Tibial nerve (tissue), 4 donors: ENCODE data around the gene FBXO42. TPM values are rescaled to one million over a fixed set of nuclear protein-coding genes. Genes with fewer than 3 reads are reported as not detected.

Source experiments
- DNase-seq, 2 donors: peaks; one replicate each; pipeline ENCODE4 v3.0.0-alpha.2; 2019; ENCODE audit warnings: low spot score in 2 of 2
- H3K27ac ChIP-seq, 4 donors: fragments of 200-600 bp; sonication (generic) in 3 of 4; one replicate each; pipeline ENCODE4 v1.5.1; 2017 to 2019; ENCODE audit warnings: mild to moderate bottlenecking in 1 of 4
- H3K27me3 ChIP-seq, 2 donors: fragments of 200-600 bp; sonication (generic) in 1 of 2; one replicate each; pipeline versions ENCODE4 v1.5.1 to v1.6.0; 2017 to 2019
- H3K36me3 ChIP-seq, 3 donors: fragments of 200-600 bp; sonication (generic); one replicate each; pipeline ENCODE4 v1.5.1; 2018 to 2019
- H3K4me1 ChIP-seq, 4 donors: fragments of 200-600 bp; sonication (generic) in 3 of 4; one replicate each; pipeline ENCODE4 v1.5.1; 2017 to 2019
- H3K4me3 ChIP-seq, 4 donors: fragments of 200-600 bp; sonication (generic) in 3 of 4; one replicate each; pipeline ENCODE4 v1.5.1; 2017 to 2019; ENCODE audit warnings: mild to moderate bottlenecking in 1 of 4, moderate library complexity in 1 of 4
- H3K9me3 ChIP-seq, 4 donors: fragments of 200-600 bp; sonication (generic) in 3 of 4; one replicate each; pipeline ENCODE4 v1.5.1; 2017 to 2019
- EP300 ChIP-seq, 2 donors: sonication (generic); formaldehyde crosslinking; IDR thresholded peaks; one replicate each; pipeline ENCODE4 v1.6.1; 2017; ENCODE audit warnings: antibody characterized with exemption in 2 of 2, mild to moderate bottlenecking in 1 of 2
- POLR2A ChIP-seq, 2 donors: fragments of 450-650 bp; IDR thresholded peaks; one replicate each; pipeline ENCODE4 v1.6.1; 2017; ENCODE audit warnings: antibody characterized with exemption in 2 of 2, mild to moderate bottlenecking in 2 of 2, moderate library complexity in 2 of 2
- WGBS, 2 donors: methylation state at CpG; one replicate each; pipeline ENCODE4 v1.1.5; 2018; 5-methylcytosine and 5-hydroxymethylcytosine counted together
- total RNA-seq, 4 donors: library from RNA; depleted of rRNA; stranded (reverse); fragments of >200 nt; gene quantifications; one replicate each; pipeline ENCODE4 v1.1.0, GENCODE V29; 2016
- TF ChIP-seq, protein P1 (sequence below), 5 experiments: fragments of 200-600 bp in 3 of 5; fragments of 450-650 bp in 2 of 5; sonication (generic) in 3 of 5; IDR thresholded peaks; one replicate each; pipeline ENCODE4 v1.5.1; 2016 to 2019; ENCODE audit warnings: antibody characterized with exemption in 5 of 5, mild to moderate bottlenecking in 3 of 5, moderate library complexity in 2 of 5

FBXO42 gene
- total RNA-seq, 4 donors from 2014 or later: 39.8 to 69.4 (median 54.4) TPM

DNA sequence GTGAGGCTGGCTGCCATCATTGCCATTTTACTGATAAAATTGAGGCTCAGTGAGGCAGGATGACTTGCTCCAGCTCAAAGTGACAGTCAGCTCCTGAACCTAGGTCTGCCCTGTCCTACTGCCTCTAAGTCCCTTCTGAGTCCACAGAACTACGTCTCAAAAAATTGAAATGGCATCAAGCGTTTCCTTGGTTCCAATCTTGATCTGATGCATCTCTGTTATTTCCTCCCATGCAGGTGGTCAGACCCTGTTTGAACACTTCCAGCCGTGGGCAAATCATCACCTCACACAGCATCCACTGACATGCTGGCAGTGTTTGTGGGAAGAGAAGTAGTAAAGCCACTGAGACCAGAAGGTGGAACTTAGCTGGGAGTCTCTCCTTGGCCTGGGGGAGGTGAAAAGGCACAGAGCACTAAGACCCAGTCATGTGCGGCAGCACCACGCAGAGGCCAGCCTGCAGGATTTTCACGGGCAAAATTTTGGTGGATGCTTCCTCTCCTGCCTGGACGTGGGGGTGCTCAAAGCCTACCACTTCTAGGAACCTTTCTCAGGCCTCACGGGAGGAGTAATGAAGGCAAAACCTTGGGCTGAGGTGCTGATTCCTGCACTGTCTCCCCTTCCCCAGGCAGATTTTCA, 107.5 kb downstream of the FBXO42 start:
- TF ChIP-seq, protein P1, sequence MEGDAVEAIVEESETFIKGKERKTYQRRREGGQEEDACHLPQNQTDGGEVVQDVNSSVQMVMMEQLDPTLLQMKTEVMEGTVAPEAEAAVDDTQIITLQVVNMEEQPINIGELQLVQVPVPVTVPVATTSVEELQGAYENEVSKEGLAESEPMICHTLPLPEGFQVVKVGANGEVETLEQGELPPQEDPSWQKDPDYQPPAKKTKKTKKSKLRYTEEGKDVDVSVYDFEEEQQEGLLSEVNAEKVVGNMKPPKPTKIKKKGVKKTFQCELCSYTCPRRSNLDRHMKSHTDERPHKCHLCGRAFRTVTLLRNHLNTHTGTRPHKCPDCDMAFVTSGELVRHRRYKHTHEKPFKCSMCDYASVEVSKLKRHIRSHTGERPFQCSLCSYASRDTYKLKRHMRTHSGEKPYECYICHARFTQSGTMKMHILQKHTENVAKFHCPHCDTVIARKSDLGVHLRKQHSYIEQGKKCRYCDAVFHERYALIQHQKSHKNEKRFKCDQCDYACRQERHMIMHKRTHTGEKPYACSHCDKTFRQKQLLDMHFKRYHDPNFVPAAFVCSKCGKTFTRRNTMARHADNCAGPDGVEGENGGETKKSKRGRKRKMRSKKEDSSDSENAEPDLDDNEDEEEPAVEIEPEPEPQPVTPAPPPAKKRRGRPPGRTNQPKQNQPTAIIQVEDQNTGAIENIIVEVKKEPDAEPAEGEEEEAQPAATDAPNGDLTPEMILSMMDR (IDR thresholded peaks at IDR 0.05): peak in 2 of 5 experiments; percentile 5 to 6
- no peak for TF ChIP-seq POLR2A (IDR thresholded peaks at IDR 0.05)
- H3K27ac ChIP-seq: peak overlapping the region in 1 of 4 donors; percentile 90
- H3K27me3 ChIP-seq: no peaks in the 10 kb centered on the region
- no peak for DNase-seq
- 66 to 77% methylated on average over 8 of the region's 8 CpGs for WGBS, 2 donors
- no peak overlapping the region for H3K4me3 ChIP-seq
- peaks cover 0 to 19% (median 0%) of the 10 kb centered on the region in 3 donors for H3K36me3 ChIP-seq
- no peaks in the 10 kb centered on the region for H3K9me3 ChIP-seq
- H3K4me1 ChIP-seq: peaks cover 0 to 48% (median 28%) of the 10 kb centered on the region in 4 donors

DNA sequence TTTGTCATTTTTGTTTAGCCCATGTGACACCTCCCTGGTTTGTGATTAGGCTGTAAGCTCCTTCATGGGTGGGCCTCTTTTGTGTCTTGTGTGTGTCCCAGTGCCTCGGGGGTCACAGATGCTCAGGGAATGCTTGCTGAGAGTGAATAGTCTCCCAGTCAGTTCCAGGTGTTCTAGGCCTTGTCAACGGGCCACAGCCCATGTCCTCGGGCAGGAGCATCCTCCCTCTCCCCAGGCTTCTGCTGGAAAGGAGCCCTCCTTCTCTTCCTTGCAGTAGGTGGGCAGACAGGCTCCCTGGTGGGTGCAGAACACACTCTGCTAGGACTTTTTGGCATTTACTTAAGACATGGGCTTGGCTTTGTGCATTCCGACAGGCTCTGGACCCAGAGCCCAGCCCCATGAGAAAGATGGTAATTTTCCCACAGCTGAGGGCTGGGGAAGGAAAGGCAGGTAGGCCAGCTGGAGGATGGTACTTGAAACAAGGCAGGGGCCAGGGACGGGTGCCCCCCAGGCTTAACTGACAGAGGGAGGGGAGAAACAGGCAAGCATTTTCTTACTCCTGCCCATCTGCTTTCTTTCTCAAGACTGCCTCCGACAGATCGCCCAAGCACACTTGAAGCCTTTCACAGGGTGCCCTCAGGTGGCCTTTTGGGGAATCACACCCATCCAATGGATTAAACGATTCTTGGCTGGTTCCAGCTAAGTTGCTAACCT, 108.2 kb downstream of the FBXO42 start:
- Histone ChIP-seq H3K27ac (peak overlapping the region; percentile 6 to 90 (median 32)), H3K4me3 (no peak overlapping the region), H3K36me3 (peaks cover 0 to 19% (median 0%) of the 10 kb centered on the region in 3 donors), H3K4me1 (peaks cover 0 to 41% (median 21%) of the 10 kb centered on the region in 4 donors), H3K9me3 (no peaks in the 10 kb centered on the region), H3K27me3 (no peaks in the 10 kb centered on the region)
- peak; percentile 81 to 92 for DNase-seq
- 23% methylated on average over 8 of the region's 8 CpGs for WGBS, 2 donors
- TF ChIP-seq POLR2A (IDR thresholded peaks at IDR 0.05): no peak
- TF ChIP-seq, protein P1 (IDR thresholded peaks at IDR 0.05): peak; percentile 80 to 95 (median 86)
- TF ChIP-seq EP300 (IDR thresholded peaks at IDR 0.05): peak in 1 of 2 donors; percentile 61

DNA sequence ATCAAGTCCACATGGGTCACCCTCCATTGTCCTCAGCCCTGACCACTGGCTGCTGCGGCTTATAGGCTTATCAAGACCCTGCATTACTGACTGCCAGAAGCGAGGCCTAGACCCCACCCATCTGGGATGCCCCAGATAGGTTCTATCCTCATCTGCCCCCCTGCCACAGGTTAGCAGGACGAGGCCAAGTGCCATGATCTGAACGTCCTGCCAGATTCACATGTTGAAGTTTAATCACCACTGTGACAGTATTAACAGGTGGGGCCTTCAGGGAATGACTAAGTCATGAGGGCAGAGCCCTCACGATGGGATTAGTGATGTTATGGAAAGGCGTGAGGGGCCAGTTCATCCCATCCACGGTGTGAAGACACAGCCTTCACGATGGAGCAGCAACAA, 109.1 kb downstream of the FBXO42 start:
- TF ChIP-seq, protein P1 (IDR thresholded peaks at IDR 0.05): no peak
- TF ChIP-seq EP300 (IDR thresholded peaks at IDR 0.05) (no peak), POLR2A (IDR thresholded peaks at IDR 0.05) (no peak)
- WGBS, 2 donors: 77 to 79% methylated on average over 8 of the region's 8 CpGs
- no peak overlapping the region for H3K4me3 ChIP-seq
- H3K9me3 ChIP-seq: no peaks in the 10 kb centered on the region
- peak overlapping the region in 1 of 4 donors; percentile 90 for H3K27ac ChIP-seq
- peaks cover 0 to 19% (median 0%) of the 10 kb centered on the region in 3 donors for H3K36me3 ChIP-seq
- H3K27me3 ChIP-seq: no peaks in the 10 kb centered on the region
- no peak for DNase-seq
- peaks cover 0 to 33% (median 13%) of the 10 kb centered on the region in 4 donors for H3K4me1 ChIP-seq

DNA sequence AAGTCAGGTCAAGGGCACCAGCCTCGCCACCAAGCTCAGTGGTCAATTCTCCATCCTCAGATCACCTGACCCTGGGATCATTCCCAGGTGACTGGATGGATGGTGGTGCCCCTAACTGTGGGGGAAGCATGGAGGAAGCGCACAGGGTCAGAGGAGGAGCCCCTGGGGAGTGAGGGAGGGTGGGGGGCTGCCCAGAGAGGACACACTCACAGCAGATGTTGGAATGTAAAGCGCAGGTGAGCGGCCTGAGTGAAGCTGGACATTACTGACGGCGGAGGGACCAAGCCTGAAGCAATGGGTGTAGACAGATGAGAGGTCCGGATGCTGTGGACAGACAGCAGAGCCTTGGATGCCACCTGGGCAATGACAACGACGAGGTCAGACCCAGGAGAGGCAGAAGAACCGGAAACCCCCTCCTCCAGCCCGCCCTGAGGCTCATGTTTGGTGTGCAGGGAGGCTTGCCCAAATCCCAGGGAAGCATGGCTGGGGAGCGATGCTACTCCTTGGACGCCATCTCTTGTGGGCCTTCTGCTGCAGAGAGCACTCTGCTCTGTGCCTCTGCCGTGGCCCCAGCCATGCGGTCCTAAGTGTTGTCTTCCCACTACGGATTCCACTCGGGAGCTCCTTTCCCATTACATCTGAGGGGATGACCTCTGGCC, 109.6 kb downstream of the FBXO42 start:
- Histone ChIP-seq H3K27ac (peak overlapping the region in 1 of 4 donors; percentile 1), H3K4me3 (no peak overlapping the region), H3K9me3 (no peaks in the 10 kb centered on the region), H3K27me3 (no peaks in the 10 kb centered on the region), H3K4me1 (peaks cover 0 to 30% (median 10%) of the 10 kb centered on the region in 4 donors), H3K36me3 (peaks cover 0 to 19% (median 0%) of the 10 kb centered on the region in 3 donors)
- no peak for DNase-seq
- TF ChIP-seq EP300 (IDR thresholded peaks at IDR 0.05) (no peak), POLR2A (IDR thresholded peaks at IDR 0.05) (no peak)
- TF ChIP-seq, protein P1 (IDR thresholded peaks at IDR 0.05): no peak
- WGBS, 2 donors: 74 to 78% methylated on average over 17 of the region's 17 CpGs
